ENCODE results near the gene C5orf15.

GRCh38 chr5:133957591-133957990 lies 10.8 kb downstream of the C5orf15 start:
- TF ChIP-seq CTCF (optimal IDR thresholded peaks at IDR 0.05 in 1 of 3, IDR thresholded peaks at IDR 0.05 in 1 of 3, conservative IDR thresholded peaks at IDR 0.05 in 1 of 3; ENCODE audit: extremely low read depth in 1 of 3, insufficient read depth in 2 of 3, low read length in 3 of 3) (no peak), EZH2 (IDR thresholded peaks at IDR 0.05; ENCODE audit: low read length) (no peak)
